Measurements from ENCODE around the gene NKX6-2. TPM values are rescaled to one million over a fixed set of nuclear protein-coding genes. Genes with fewer than 3 reads are reported as not detected.
"Not testable (repeated sequence)": the region's sequence is repeated elsewhere in the genome, so short reads cannot be mapped to it uniquely, and the experiment has no call there.

NKX6-2 gene
- total RNA-seq, 4 donors from 2014 or later = not detected

GRCh38 chr10:132796846-132797245, 10.9 kb upstream of the NKX6-2 start:
- H3K27me3 ChIP-seq = no peaks in the 10 kb centered on the region
- H3K4me3 ChIP-seq (replicated peaks in 1 of 3) = no peak overlapping the region
- no peak for TF ChIP-seq CTCF (IDR thresholded peaks at IDR 0.05)
- no peak for TF ChIP-seq POLR2A (IDR thresholded peaks at IDR 0.05)
- 75 to 83% methylated on average over 20 to 21 of the region's 21 CpGs for WGBS, 2 donors
- H3K27ac ChIP-seq = no peak overlapping the region
- DNase-seq = no peak
- intact Hi-C loops (cut with DNase I) = no loop called here
- H3K9me3 ChIP-seq = no peaks in the 10 kb centered on the region
- no peaks in the 10 kb centered on the region for H3K36me3 ChIP-seq
- H3K4me1 ChIP-seq = no peaks in the 10 kb centered on the region

GRCh38 chr10:132793871-132794849, 8.2 kb upstream of the NKX6-2 start:
- Histone ChIP-seq H3K27ac (no peak overlapping the region), H3K4me1 (no peaks in the 10 kb centered on the region), H3K4me3 (replicated peaks in 1 of 3) (no peak overlapping the region), H3K27me3 (no peaks in the 10 kb centered on the region), H3K36me3 (no peaks in the 10 kb centered on the region), H3K9me3 (no peaks in the 10 kb centered on the region)
- WGBS, 2 donors = 73 to 81% methylated on average over 26 to 42 of the region's 57 CpGs
- no peak for DNase-seq
- no peak for TF ChIP-seq CTCF (IDR thresholded peaks at IDR 0.05)
- TF ChIP-seq POLR2A (IDR thresholded peaks at IDR 0.05) = no peak
- intact Hi-C loops (cut with DNase I) = no loop called here

DNA sequence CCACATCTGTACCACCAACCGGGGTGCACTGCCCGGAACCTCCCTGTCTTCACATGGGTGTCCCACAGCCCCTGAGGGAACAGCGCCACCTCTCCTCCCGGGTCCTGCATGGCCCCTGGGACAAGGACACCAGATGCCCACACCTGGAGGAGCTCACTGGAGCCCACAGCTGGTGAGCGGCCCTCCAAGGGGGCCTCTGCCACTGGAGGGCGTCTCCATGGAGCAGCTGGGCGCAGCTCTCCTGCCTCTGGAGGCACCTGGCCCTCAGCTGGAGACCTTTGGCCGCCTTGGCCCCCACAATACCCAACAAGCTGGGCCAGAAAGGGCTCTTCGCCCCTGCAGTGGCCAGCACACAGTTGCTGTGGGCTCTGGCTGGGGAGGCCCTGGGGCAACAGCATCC, 7.3 kb upstream of the NKX6-2 start:
- H3K36me3 ChIP-seq = no peaks in the 10 kb centered on the region
- intact Hi-C loops (cut with DNase I) = no loop called here
- no peak overlapping the region for H3K27ac ChIP-seq
- DNase-seq = no peak
- no peak overlapping the region for H3K4me3 ChIP-seq (replicated peaks in 1 of 3)
- TF ChIP-seq POLR2A (IDR thresholded peaks at IDR 0.05) (no peak), CTCF (IDR thresholded peaks at IDR 0.05) (no peak)
- 77 to 90% methylated on average over 5 to 9 of the region's 9 CpGs for whole genome bisulfite sequencing, 2 donors
- no peaks in the 10 kb centered on the region for H3K9me3 ChIP-seq
- H3K4me1 ChIP-seq = peaks cover 0 to 5% of the 10 kb centered on the region in 2 donors
- H3K27me3 ChIP-seq = peaks cover 6% of the 10 kb centered on the region

GRCh38 chr10:132792796-132793195, 6.8 kb upstream of the NKX6-2 start:
- Histone ChIP-seq H3K27me3 (peaks cover 6% of the 10 kb centered on the region), H3K4me1 (peaks cover 0 to 9% of the 10 kb centered on the region in 2 donors), H3K27ac (no peak overlapping the region), H3K4me3 (replicated peaks in 1 of 3) (no peak overlapping the region), H3K36me3 (no peaks in the 10 kb centered on the region), H3K9me3 (no peaks in the 10 kb centered on the region)
- DNase-seq = no peak
- TF ChIP-seq CTCF (IDR thresholded peaks at IDR 0.05) = no peak
- no peak for TF ChIP-seq POLR2A (IDR thresholded peaks at IDR 0.05)
- 86 to 89% methylated on average over 16 to 17 of the region's 17 CpGs for WGBS, 2 donors
- intact Hi-C loops (cut with DNase I) = no loop called here

DNA sequence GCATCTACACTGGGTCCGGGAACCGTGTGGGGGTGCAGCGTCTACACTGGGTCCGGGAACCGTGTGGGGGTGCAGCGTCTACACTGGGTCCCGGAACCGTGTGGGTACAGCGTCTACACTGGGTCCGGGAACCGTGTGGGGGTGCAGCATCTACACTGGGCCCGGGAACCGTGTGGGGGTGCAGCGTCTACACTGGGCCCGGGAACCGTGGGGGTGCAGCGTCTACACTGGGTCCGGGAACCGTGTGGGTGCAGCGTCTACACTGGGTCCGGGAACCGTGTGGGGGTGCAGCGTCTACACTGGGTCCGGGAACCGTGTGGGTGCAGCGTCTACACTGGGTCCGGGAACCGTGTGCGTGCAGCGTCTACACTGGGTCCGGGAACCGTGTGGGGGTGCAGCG, 6.2 kb upstream of the NKX6-2 start:
- H3K9me3 ChIP-seq; intact Hi-C loops (cut with DNase I); H3K4me3 ChIP-seq (replicated peaks in 1 of 3); H3K27ac ChIP-seq; H3K36me3 ChIP-seq; DNase-seq: not testable (repeated sequence)
- Histone ChIP-seq H3K4me1 (peaks cover 1 to 16% of the 10 kb centered on the region in 2 donors), H3K27me3 (peaks cover 11% of the 10 kb centered on the region)
- 92 to 93% methylated on average over 12 to 19 of the region's 33 CpGs for WGBS, 2 donors

Data from thyroid gland (tissue), 4 donors.